GM21360 (cell line): ENCODE measurements around the gene NOS1AP.
"Not testable (repeated sequence)": the region's sequence is repeated elsewhere in the genome, so short reads cannot be mapped to it uniquely, and the experiment has no call there.

Experiments
- ATAC-seq: cut with Tn5 transposase; IDR thresholded peaks from one replicate; pipeline ENCODE4 v1.9.1; 2021; ENCODE audit warnings: mild to moderate bottlenecking, moderate library complexity; ENCODE audit not compliant: unreplicated experiment

Gene NOS1AP

GRCh38 chr1:162165528-162165927 lies 96.0 kb downstream of the NOS1AP start:
- ATAC-seq: no peak

DNA sequence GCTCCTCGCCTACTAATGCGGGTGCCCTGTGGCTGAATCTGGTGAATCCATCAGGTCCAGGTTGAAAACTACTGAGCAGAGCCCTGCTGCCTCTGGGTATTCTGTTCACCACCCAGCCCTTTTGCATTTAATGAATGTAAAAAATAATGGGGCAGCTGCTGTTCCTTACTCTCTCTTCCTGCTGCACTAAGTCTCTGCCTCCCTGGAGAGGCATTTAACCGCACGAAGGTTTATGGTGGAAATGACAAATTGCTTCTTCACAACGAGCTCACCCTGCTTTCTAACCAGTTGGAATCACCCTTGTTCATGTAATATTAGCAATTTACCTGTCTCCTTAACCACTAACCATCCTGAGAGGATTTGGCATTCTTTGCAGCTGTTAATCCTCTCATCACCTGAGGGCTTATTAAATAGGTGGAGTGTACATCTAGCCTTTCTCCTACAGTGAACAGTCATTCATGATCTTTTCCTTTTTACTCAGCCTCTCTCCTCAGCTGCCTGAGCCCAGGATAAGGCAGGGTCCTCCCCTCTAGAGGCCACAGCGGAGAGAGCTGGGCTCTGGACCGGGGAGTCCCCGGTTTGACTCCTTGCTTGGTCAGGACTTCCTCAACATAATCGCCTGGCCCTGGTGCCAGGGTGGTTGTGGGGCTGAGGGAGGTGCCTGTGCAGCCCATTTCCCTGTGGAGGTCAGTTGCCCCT lies 97.6 kb downstream of the NOS1AP start:
- ATAC-seq: no peak

GRCh38 chr1:162168261-162168660 lies 98.8 kb downstream of the NOS1AP start:
- no peak for ATAC-seq

DNA sequence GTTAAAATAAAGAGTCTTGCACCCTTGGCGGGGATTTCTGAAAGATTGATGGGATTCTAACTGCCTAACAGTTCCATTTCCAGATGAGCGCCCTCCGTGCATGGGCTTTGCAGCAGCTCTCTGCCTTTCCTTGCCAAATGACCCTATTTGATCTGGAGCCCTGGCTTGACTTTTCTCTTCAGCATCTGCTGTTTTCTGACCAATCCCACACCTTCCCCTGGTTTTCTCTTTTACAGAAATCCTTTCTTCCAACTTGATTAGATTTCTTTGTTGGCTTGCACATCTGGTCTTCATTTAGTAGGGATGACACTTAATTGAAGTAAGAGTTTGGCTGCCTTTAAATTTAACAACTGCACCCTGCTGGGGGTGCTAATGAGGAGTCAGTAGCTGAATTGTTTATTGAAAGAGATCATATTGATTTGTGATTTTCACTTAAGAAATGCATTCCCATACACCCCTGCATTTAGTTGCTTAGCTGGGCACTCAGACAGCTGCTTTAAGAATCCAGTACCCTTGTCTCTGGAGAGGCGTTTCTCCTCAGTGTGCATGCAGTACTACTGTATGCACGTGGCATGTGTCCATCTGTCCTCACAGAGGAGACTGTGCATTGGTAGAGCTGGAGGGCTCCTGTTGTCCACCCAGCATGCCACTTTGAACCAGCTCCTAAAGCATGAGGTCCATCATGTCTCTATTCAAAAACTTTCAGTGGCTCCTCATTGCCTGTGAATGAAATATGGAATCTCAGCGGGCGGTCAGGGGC lies 99.7 kb downstream of the NOS1AP start:
- ATAC-seq: no peak

DNA sequence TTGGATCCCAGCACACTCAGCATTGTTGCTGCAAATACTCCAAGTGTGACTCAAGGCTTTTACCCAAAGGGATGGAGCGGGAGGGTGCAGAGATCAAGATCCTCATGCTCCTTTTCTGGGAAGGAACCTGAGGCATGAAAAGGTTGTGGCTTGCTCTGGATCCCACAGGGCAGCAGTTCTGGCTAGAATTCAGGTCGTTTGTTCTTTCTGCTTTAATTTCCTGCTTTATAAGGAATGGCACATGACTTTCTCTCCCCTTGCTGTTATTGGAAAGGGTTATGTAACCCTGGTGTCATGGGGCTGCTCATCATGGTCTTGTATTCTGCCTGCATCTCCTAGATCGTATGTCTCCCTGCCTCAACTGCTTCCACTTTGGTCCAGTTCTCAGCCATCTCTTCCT lies 101.6 kb downstream of the NOS1AP start:
- no peak for ATAC-seq

- no peak for ATAC-seq
Measured at GRCh38 chr1:162172311-162173102, 103.0 kb downstream of the NOS1AP start.

DNA sequence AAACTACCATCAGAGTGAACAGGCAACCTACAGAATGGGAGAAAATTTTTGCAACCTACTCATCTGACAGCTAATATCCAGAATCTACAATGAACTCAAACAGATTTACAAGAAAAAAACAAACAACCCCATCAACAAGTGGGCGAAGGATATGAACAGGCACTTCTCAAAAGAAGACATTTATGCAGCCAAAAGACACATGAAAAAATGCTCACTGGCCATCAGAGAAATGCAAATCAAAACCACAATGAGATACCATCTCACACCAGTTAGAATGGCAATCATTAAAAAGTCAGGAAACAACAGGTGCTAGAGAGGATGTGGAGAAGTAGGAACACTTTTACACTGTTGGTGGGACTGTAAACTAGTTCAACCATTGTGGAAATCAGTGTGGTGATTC lies 104.1 kb downstream of the NOS1AP start:
- ATAC-seq: not testable (repeated sequence)

- not testable (repeated sequence) for ATAC-seq
Measured at GRCh38 chr1:162174027-162174426, 104.5 kb downstream of the NOS1AP start.

GRCh38 chr1:162175379-162176081 lies 106.0 kb downstream of the NOS1AP start:
- no peak for ATAC-seq

GRCh38 chr1:162177126-162177525 lies 107.6 kb downstream of the NOS1AP start:
- no peak for ATAC-seq

GRCh38 chr1:162178432-162178831 lies 108.9 kb downstream of the NOS1AP start:
- no peak for ATAC-seq

DNA sequence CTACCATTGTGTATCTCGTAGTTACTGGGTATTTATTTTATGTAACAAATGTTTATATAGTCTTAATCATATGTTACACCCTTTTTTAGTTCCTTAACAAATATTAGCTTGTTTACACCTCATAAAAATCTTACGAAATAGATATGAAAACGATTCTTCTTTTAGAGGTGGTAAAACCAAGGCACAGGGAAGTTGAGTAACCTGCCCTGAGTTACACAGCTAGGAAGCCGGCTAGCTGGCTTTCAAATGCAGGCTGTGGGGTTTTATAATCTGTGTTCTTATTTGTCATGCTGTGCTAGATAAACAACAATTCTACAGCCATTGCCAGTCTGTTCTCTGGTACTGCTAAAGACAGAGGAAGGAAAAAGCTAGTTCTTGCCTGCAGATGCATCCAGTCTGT lies 109.6 kb downstream of the NOS1AP start:
- ATAC-seq: no peak

- ATAC-seq: no peak
Measured at GRCh38 chr1:162180813-162181212, 111.3 kb downstream of the NOS1AP start.

GRCh38 chr1:162182090-162182489 lies 112.6 kb downstream of the NOS1AP start:
- no peak for ATAC-seq

- no peak for ATAC-seq
Measured at GRCh38 chr1:162185314-162186025, 116.0 kb downstream of the NOS1AP start.

DNA sequence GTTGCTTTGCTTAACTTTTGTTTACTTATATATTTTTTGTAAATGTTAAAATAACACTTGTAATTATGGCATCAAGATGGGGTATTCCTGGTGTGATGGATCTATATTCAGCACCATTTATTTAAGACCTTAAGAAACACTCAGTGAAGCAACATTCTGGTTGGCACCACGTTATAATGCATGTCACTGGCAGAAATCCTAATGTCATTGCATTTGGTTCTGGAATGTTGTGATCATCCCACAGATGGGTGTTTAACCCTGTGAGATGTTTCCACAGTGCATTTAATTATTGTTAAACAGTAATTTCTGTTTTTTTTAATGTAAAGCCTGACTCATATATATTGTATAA lies 116.5 kb downstream of the NOS1AP start:
- ATAC-seq: no peak

- ATAC-seq: no peak
Measured at GRCh38 chr1:162186406-162186805, 116.9 kb downstream of the NOS1AP start.

DNA sequence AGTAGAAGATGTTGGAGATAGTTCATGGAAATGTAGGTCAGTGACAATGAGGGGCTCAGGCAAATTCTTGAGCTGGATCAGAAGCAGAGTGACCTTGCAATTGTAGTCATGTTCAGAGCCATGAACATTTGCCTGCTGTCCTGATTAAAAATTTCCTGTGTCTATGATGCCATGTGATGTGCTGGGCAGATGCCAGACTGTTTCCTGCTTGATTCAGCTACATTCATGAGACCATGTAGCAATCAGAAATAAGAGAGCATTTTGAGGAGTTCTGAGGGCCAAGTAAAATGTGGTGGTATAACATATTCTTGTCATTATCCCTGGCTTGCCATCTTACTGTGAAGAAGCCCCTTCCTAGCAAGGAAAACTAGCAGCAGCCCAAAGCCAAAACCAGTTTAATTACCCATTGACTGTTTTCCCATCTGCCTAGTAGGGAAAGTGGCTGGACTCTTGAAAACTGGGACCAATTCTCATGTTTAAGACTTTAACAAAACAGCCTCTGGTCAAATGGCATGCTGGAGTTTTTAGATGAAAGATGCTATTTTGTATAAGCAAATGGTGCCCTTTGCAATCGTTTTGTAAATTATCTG lies 118.3 kb downstream of the NOS1AP start:
- ATAC-seq: no peak

DNA sequence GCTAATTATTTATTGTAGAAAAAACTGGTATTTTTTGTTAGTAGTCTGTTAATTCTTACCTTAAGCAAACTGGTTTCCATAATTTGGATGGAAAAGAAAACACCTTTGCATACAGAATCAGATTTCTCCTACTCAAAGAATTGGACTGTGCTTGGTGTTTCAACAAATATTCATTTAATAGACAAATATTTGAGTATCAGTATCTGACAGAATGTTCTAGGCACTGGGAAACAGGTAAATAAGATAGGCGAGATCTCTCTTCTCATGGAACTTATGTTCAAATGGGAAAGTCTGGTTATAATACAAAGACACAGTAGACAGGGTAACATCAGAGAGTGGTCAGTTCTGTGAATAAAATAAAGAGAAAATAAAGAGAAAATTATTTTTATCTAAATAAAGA lies 119.9 kb downstream of the NOS1AP start:
- no peak for ATAC-seq
